NOMO-1 treated with dmso at 0.1 percent for 144 hours (cell line): Measurements from ENCODE around the gene TFG.

Source experiments
- DNase-seq: peaks from one replicate; lab custom pipeline; 2025; ENCODE audit not compliant: unreplicated experiment; lab: John Stamatoyannopoulos, UW

Gene TFG

GRCh38 chr3:100753846-100754245 is 44.6 kb downstream of the TFG start:
- no peak for DNase-seq

- DNase-seq = no peak
These were observed 45.5 kb downstream of the TFG start for GRCh38 chr3:100754563-100755334.

GRCh38 chr3:100756441-100756840 is 47.1 kb downstream of the TFG start:
- DNase-seq = no peak

- DNase-seq = no peak
These were observed 49.9 kb downstream of the TFG start for GRCh38 chr3:100759159-100759558.

GRCh38 chr3:100759950-100760349 is 50.7 kb downstream of the TFG start:
- no peak for DNase-seq

- DNase-seq = no peak
These were observed 51.1 kb downstream of the TFG start for GRCh38 chr3:100760377-100760776.

- DNase-seq = no peak
These were observed 52.1 kb downstream of the TFG start for GRCh38 chr3:100761211-100761942.

GRCh38 chr3:100761951-100762350 is 52.7 kb downstream of the TFG start:
- DNase-seq = no peak

GRCh38 chr3:100765437-100765975 is 56.2 kb downstream of the TFG start:
- DNase-seq = no peak

- DNase-seq = no peak
These were observed 56.8 kb downstream of the TFG start for GRCh38 chr3:100766069-100766468.

GRCh38 chr3:100769693-100770092 is 60.4 kb downstream of the TFG start:
- DNase-seq = no peak

- DNase-seq = no peak
These were observed 65.9 kb downstream of the TFG start for GRCh38 chr3:100775226-100775625.

GRCh38 chr3:100775669-100776068 is 66.4 kb downstream of the TFG start:
- no peak for DNase-seq

- no peak for DNase-seq
These were observed 66.9 kb downstream of the TFG start for GRCh38 chr3:100776097-100776729.

GRCh38 chr3:100776746-100777145 is 67.5 kb downstream of the TFG start:
- no peak for DNase-seq

- DNase-seq = no peak
These were observed 68.0 kb downstream of the TFG start for GRCh38 chr3:100777271-100777670.

GRCh38 chr3:100779480-100779879 is 70.2 kb downstream of the TFG start:
- DNase-seq = no peak

- no peak for DNase-seq
These were observed 70.9 kb downstream of the TFG start for GRCh38 chr3:100780071-100780622.

- DNase-seq = no peak
These were observed 72.0 kb downstream of the TFG start for GRCh38 chr3:100781301-100781700.

GRCh38 chr3:100782348-100782747 is 73.1 kb downstream of the TFG start:
- no peak for DNase-seq

- DNase-seq = no peak
These were observed 73.6 kb downstream of the TFG start for GRCh38 chr3:100782906-100783305.
